Glomerular visceral epithelial cell (primary cell): Measurements from ENCODE around the gene PPP3R1.

Experiments
- DNase-seq: peaks from one replicate; pipeline ENCODE4 v3.0.0-alpha.2; 2016; ENCODE audit errors: extremely low spot score

The PPP3R1 gene

GRCh38 chr2:68151037-68151436 is 101.3 kb downstream of the PPP3R1 start:
- DNase-seq, result no peak

GRCh38 chr2:68141875-68142274 is 110.5 kb downstream of the PPP3R1 start:
- no peak for DNase-seq

GRCh38 chr2:68135448-68136320 is 116.6 kb downstream of the PPP3R1 start:
- DNase-seq, result no peak

GRCh38 chr2:68134554-68134953 is 117.8 kb downstream of the PPP3R1 start:
- DNase-seq, result no peak

- DNase-seq, result no peak
Measured at GRCh38 chr2:68134120-68134519, 118.2 kb downstream of the PPP3R1 start.
